Limb (tissue), 2 donors: Measurements from ENCODE around the gene DAB1.

Source experiments
- DNase-seq, 2 donors: peaks; one replicate each; pipeline ENCODE4 v3.0.0-alpha.2; 2016; ENCODE audit errors: extremely low spot score in 2 of 2

DAB1 gene

DNA sequence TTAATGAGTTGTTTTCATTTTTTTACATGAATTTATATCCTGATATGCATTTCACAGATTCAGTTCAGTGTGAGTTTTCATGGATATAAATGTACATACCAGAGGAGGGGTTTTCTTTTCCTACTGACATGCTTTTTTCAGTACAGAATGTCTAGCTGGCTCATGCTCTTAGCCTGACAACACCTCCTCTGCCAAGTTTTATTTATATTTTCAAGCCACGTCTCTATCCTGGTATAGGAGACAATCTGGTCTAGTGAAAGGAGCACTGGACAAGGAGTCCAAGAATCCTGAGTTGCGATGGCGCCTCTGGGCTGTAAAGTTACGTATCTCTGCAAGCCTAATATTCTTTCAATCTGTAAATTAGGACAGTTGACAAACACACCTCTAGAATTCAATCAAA is 4.9 kb downstream of the DAB1 start:
- DNase-seq, result no peak

DNA sequence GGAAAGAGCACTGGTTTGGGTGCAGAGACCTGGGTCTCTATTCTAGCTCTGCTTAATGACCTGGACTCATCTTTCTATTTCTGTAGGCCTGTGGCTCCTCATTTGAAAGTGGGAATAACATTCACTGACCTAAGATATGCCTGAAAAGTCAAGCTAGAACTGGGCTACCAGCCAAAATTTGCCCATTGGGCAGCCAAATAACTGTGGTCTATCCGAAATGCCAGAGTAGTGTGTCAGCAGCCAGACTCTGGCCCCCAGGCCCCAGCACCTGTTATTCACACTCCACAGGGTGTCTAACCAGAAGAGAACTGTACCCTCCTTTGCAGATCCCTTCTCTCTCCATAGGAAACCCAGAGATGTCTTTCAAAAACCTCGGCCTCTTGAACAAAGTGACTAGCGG is 12.6 kb downstream of the DAB1 start:
- peak in 1 of 2 donors; percentile 29 for DNase-seq

DNA sequence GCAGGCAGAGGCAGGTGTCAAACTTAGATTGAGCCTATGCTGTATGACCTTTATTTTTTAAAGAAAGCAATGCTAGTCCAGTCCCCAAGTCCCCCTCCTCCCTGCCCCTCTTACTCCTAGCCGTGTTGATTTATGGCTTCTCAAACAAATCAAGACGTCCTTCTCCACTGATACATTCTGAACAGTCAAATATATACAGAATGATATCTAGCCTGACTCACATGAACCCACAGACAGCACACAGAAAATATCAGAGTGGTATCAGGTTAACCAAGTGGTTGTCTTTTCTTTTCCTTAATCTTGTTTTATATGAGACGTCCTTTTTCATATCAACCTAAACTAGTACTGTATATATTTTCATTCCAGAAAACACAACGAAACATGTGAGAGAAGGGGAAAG is 13.4 kb downstream of the DAB1 start:
- DNase-seq, result no peak

DNA sequence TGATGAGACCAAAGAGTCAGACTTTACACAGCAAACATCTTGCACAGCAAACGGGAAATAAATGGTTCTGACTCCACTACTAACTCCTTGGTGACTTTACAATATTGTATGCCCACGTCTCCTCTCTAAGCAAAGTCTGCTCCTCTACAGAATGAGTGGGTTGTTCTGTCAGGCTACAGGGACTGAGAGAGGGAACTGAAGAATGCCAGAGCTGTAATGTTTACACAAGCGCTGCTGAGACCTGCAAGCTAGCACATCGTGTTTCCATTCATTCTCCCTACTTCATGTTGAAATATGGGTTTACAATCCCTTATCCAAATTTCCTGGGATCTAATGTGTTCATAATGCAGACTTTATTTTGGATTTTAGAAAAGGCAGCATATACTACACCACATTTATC is 15.9 kb downstream of the DAB1 start:
- no peak for DNase-seq

DNA sequence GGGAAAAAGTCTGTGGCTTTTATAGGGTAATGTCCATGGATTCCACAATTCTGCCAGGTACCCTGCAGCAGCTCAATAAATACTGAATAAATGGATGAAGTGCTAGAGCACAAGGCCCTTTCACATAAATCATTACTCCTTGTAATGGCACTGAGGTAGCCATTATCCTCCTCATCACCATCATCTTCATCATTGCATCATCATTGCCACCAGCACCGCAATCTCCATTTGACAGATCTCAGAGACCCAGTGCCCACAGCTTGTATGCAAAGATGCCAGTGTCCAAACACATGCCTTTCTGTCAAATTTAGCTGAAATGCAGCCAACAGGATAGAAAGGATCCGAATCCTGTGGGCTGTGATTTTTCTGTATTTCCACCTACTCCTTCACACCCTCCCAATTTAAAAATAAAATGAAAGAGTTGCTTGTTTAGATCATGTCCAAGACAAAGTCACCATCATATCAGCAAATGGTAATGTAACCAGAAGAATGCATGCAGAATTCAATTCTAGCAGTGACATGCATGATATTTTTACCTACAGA is 17.4 kb downstream of the DAB1 start:
- DNase-seq, result no peak

DNA sequence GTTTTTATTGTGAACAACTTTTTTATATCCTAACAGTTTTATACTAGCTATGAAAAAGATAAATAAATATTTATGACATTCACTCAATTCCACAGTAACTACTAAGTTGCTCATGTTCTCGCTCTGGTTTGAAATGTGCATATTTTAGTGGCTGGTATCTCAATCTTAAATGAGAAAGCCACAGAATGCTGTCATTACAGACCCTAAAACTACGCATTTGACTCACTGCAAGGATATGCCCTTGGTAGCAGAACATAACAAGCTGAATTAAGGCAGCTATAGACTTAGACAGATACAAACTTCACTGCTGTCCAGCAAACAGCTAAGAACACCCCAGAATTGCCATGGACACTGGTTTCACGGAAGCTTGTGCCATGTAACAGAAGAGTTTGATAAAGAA is 19.0 kb downstream of the DAB1 start:
- no peak for DNase-seq

DNA sequence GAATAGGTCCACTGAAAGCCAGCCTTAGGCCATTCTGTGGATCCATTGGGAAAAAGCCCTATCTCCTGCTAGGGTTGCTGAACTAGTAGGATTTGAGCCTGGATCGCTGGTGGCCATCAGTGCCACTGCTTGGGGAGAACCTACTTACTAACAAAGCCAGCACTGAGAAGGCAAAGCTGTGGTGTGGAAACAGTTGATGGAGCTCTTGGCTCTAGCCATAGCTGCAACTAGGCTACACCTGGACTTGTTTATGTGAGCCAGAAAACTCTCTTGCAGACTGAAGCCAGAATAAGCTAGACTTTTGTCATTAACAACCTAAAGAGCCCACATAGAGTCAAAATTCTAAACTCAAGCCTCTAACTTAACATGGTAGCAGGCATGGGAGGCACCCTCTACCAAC is 20.7 kb downstream of the DAB1 start:
- no peak for DNase-seq

DNA sequence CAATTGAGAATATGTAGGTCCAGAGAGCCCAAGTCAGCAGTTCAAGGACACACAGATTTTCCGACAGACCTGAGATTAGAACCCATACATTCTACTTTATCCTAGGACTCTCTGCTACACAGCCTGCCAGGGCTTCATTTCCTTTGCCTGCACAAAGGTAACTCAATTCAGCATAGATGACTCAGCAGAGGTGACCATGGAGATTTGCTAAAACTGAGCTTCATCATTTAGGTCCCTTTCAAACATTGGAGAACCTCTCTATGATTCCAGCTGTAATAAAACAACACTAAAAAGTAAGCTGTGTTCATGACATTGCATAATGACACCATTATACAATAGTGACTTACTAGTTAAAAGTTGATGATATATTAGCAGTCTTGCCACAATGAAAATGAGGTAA is 22.2 kb downstream of the DAB1 start:
- no peak for DNase-seq

DNA sequence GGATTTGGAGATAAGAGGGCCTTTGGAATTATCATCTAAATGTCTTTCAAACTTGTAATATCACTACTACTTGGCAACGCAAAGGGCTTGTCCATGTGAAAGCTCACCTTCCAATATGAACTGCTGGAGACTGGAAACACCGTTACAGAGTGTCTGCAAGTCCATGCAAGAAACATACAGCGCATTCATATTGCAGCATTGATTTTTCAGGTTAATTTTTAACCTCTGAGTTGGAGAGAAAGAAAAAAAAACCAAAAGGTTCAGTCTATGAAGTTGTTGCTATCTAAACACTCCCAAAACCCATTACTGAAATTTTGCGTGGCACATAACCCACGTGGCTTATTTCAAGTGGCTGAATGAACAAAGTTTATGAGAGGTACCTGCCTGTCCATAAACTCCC is 23.8 kb downstream of the DAB1 start:
- DNase-seq, result no peak

DNA sequence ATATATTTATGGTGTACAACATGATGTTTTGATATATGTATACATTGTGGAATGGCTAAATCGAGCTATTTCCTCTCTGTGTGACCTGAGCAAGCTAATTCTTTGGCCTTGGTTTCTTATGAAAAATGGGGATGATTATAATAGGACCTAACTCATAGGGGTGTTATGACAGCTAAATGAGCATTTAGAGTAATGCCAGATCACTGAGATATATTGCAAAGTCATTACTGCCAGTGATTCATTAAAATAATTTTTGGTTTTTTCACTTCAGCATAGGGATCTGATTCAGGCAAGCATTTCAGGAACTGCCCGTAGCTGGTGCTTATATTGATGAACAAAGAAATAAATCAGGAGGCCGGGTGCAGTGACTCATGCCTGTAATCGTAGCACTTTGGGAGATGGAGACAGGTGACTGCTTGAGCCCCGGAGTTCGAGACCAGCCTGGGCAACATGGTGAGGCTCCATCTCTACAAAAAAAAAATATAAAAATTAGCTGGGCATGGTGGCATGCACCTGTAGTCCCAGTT is 30.7 kb downstream of the DAB1 start:
- no peak for DNase-seq

DNA sequence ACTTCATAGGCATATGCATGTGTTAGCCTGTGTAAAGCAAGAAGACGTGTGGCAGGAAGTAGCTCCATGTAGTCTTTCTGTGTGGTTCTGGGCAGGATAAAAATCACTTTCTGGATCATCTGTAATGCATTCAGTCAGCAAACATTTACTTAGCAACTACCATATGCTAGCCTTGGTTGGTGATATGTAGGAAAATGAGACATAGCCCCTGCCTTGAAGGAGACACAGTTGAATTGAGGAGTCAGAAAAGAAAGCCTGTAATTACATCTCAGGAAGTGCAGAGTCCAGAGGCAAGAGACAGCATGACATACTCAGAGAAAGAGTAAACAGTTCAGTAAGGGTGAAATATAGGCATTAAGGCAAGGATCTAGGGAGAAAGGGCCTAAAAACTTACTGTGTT is 38.5 kb downstream of the DAB1 start:
- DNase-seq, result no peak

DNA sequence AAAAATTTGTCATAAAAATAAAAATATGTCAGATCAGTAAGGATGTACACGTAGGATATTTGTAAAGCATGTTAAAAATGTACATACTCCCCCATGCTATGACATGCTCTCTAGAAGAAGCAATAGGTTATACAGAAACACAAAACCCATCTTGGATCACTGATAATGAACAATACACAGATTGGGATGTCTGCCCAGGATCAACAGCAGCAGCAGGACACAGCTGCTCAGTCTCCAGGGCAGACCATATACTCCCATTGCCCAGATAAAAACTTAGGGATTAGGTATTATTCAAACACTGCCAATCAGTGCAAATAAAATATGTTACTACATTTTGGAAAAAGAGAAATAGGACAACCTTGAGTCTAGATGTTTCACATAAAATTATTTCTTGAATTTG is 39.0 kb downstream of the DAB1 start:
- DNase-seq, result peak in 1 of 2 donors; percentile 30

DNA sequence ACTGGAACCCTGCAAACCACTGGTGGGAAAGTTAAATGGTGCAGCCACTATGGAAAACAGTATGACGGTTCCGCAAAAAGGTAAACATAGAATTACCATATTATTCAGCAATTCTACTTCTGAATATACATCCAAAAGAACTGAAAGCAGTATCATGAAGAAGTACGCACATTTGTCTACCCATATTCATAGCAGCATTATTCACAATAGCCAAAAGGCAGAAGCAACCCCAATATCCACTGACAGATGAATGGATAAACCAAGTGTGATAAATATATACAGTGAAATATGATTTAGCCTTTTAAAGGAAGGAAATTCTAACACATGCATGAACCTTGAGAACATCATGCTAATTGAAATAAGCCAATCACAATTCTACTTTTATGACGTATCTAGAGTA is 39.6 kb downstream of the DAB1 start:
- DNase-seq, result no peak

DNA sequence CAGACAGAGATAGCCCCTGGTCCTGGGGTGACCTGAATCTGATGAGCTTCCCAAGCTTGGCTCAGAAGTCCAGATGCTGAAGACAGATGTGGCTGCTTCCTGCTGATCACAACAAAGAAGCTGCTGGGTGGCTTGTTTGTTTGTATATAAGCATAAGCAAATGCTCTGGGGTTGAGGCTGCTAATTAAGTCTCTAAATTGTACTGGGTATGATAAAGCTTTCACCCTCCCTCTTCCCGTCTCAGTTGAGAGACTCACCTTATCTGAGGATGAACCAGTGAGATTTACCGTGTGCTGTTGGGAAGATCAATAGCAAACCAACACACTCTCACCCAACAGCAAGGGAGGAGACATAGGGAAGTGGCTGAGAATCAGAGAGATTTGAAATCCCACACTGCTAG is 42.0 kb downstream of the DAB1 start:
- no peak for DNase-seq

DNA sequence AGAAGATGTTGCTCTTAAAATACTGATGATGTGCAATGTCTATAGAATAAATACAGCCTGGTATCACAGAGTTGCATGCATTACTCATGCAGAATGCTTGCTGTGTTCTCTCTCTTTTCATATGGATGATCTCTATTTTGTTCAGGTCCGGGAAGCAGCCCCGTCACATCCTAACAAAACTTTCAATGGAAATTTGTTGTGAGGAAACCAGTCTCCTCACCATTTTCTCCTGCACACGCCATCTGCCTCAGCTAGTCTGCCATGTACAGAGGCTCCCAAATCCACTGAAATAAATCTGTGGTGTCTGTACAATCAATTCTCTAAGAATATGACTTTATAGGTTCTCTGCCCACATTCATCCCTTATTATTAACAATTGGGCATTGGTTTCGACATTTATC is 42.4 kb downstream of the DAB1 start:
- DNase-seq, result no peak

DNA sequence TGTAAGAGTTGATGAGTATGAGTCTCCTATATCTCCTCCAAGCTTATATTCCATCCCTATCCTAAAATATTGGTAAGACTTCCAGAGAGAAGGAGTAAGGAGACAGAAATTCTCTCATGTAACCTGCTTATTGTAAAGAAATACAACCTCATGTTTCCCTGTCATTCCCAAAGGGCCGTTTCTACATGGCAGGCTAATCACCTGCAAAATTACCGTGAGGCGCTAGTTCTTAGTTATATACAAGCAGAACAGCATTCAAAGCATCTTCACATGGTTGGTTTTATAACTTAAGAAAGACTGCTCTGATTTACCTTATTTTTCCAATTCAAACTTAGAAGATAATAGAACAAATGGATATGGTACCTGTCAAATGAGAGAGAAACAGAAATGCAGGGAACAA is 42.9 kb downstream of the DAB1 start:
- DNase-seq, result no peak

DNA sequence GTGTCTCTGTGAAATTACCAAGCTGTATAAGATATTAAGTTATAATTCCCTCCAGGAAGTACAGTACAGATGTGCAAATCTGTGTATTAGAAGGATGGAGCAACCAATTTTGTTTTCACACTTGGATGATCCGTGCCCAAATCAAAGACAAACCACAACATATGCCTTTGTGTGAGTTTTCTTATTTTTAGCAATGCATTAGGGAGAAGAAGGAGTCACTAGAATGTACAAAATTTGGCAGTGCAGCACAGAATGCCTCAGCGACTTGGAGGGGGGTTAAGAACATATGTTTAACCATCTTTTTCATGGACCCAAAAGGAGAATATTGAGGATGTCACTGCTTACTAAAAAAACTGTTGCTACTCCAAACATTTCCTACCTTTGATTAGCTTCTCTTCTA is 45.3 kb downstream of the DAB1 start:
- no peak for DNase-seq

DNA sequence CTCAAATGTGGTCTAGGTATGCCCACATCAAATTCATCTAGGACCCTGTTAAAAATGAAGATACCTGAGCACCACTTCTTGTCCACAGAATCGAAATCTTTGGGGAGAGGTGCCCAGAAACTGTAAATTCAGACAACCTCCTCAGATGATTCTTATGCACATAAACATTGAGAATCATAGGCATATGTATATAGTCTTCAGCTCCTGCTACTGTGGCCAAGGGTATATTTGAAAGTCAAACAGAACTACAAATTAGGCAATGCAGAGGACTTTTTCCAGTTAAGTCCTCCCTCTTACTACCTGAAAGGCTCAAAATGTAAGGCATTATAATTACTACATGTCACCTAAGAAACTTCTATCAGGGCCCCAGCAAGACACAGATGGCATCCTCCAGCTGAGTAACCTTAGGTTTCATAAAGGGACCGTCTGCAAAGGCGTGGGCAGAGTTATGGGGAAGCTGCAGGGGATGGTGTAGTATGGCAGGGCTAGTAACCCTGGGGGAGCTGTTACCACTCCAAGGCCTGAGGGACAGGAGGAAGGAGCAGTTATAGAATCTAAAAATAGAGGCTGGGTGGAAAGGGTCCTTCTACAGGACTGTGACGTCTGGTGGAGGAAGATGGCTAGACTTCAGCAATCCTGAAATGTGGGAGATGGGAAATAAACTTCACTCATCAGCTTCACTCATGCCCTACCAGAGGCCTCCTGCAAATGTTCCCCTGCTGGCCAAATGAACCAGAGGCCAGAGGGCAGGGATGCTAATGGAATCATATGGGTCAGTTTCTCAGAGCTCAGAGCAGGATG is 46.3 kb downstream of the DAB1 start:
- no peak for DNase-seq

DNA sequence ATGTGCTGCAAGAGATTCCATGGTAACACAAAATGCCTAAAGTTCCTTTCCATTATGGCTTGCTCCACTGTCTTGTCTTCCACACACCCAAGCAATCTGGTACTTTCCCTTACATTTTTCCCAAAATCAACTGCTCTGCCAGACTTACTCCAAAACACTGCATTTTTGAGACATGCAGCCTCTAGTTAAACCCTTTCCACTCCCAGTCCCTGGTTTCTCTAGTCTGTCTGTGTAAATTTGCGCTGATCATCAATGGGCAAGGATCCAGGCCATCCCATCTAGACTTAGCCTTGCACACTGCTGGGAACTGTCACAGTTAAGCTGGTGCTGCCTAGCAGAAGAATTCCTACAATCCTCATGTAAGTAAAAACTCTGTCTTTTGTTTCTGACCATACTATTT is 47.8 kb downstream of the DAB1 start:
- no peak for DNase-seq

DNA sequence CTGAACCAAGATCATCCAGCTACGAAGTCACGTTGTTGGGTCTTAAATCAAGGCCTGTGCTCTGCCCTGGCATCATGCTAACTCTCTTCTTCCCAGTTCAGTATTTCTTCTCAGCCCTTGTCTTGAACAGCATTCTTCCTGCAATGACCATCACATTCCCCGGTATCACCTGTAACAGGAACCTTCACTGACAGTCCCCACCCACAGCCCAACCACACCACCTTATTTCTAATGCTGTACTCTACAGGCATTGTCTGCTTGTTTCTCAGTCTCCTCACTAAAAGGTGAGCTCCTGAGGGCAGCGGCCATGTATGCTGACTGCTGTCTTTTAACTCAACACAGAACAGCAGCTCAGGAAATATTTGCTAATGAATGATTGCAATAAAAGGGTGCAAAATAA is 54.0 kb downstream of the DAB1 start:
- no peak for DNase-seq

DNA sequence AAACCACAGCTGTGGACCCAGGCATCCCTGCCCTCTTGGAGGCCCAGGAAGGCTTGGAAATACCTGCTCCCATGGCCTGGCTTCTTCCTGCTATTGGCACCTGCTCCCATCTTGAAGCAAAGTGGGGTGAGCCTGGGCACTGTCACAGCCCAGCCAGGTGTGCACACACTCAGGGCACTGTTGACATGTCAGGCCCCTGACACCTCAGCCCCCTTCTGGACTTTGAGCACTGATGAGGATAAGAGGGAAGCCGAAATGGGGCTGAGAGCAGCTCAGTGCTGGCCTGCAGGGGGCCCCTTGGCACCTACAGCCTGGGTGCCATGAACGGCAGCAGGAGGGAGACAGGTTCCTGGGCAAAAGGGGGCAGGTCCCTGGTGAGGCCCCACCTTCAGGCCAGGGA is 55.9 kb downstream of the DAB1 start:
- DNase-seq, result no peak

DNA sequence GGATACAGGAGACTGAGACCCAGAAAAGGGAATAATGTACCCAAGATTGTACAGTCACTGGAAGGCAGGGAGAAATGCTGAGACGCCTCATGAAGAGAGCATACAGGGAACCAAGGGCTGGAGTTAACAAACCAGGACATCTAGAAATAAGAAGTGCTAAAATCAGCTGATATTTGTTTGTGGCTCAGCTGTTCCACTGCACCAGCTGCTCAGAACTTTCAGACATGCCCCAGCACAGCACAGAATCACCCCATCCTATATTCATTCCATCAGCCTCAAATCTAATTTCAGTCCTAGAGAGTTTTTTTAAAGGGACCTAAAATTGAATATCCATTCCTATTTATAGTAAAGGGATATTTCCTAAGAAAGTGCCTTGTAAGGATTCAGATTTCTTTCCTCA is 60.2 kb downstream of the DAB1 start:
- DNase-seq, result no peak

DNA sequence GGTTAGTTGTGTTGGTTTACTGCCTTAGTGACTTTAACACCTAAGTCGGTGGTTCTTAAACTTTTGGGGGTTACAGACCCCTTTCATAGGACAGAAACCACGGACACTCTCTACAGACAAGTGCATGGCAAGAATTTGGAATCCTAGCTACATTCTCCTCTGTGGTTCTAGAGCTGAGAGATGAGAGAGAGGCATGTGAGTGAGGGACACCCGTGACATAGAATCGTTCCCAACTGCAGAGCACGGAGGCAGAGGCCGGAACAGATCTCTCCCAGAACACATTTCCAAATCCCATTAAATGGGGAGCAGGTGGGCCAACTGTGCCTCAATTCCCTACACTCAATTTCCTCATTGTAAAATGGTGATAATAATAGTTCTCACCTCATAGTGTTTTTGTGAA is 60.7 kb downstream of the DAB1 start:
- DNase-seq, result no peak
